Measurements from ENCODE around the gene DLAT.

- TF ChIP-seq CTCF (IDR thresholded peaks at IDR 0.05) = peak; percentile 18
- no peak for TF ChIP-seq EZH2 (IDR thresholded peaks at IDR 0.05)
Measured at GRCh38 chr11:112023104-112023503, 2.1 kb upstream of the DLAT start.
